Measurements from ENCODE around the gene PPM1H. TPM values are rescaled to one million over a fixed set of nuclear protein-coding genes. Genes with fewer than 3 reads are reported as not detected.

Gene PPM1H
- total and polyA plus RNA-seq, 2 of the 8 experiments (the other 6 are each of a cell fraction or from before 2014, with no cell fraction given) = 16.4 to 36.1 TPM

DNA sequence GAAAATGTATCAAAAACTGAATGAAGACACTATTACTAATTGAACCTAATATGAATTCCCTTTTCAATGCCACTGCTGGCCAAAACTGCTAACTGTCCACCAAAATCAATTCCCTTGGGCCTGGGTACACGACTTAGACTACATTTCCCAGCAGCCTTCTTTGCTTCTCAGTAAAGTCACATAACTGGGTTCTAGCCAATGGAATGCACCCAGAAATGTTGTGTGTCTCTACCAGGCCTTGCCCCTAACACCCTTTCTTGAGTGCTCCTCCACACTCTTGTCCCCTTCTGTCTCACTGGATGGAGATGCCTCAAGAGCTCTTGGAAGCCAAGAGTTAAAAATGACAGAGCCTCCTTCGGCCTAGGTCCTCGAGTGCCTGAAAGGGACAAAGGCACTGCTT is 156.8 kb downstream of the PPM1H start:
- Histone ChIP-seq H3K79me1 (ENCODE audit: low read depth, low read length) (no peaks in the 10 kb centered on the region), H4K20me1 (replicated peaks in 1 of 2; ENCODE audit: control insufficient read depth in 1 of 2, insufficient read depth in 2 of 2, low read length in 2 of 2) (no peaks in the 10 kb centered on the region), H3K23ac (ENCODE audit: insufficient read length) (no peak overlapping the region), H3K9me3 (ENCODE audit: insufficient read depth in 2 of 2, low read depth in 1 of 2, low read length in 1 of 2) (no peaks in the 10 kb centered on the region), H4K5ac (ENCODE audit: insufficient read length, low read depth, low read length) (no peak overlapping the region), H3K27me3 (replicated peaks in 1 of 4; ENCODE audit: control insufficient read depth in 3 of 4, extremely low read depth in 1 of 4, insufficient read depth in 3 of 4, low read length in 3 of 4) (no peaks in the 10 kb centered on the region), H3K36me3 (ENCODE audit: control insufficient read depth in 2 of 4, insufficient read depth in 4 of 4, low read length in 3 of 4) (no peaks in the 10 kb centered on the region), H3K9ac (replicated peaks in 1 of 4; ENCODE audit: extremely low read depth in 1 of 4, low read depth in 3 of 4, low read length in 3 of 4) (no peak overlapping the region), H3K4ac (replicated peaks; ENCODE audit: insufficient read length, low read depth, low read length) (no peak overlapping the region), H3K14ac (ENCODE audit: insufficient read length) (no peak overlapping the region), H2BK20ac (ENCODE audit: low read length) (no peak overlapping the region), H2BK12ac (ENCODE audit: low read depth, low read length) (no peak overlapping the region), H4K91ac (replicated peaks; ENCODE audit: insufficient read length, low read length) (no peak overlapping the region), H3K18ac (ENCODE audit: extremely low read depth, low read length) (no peak overlapping the region), H3K23me2 (ENCODE audit: low read depth, low read length) (no peaks in the 10 kb centered on the region), H2AK5ac (ENCODE audit: low read depth, low read length) (no peak overlapping the region), H3K4me2 (ENCODE audit: insufficient read depth in 1 of 2, low read depth in 2 of 2, low read length in 2 of 2) (no peak overlapping the region), H3K4me1 (replicated peaks in 1 of 4; ENCODE audit: control insufficient read depth in 3 of 4, insufficient read depth in 4 of 4, low read length in 3 of 4) (no peaks in the 10 kb centered on the region), H3K79me2 (ENCODE audit: control insufficient read depth in 1 of 2, insufficient read depth in 2 of 2, low read length in 2 of 2) (no peaks in the 10 kb centered on the region), H2BK15ac (ENCODE audit: low read length) (no peak overlapping the region), H2AFZ (ENCODE audit: low read length) (no peak overlapping the region), H2BK120ac (replicated peaks; ENCODE audit: low read depth, low read length) (no peak overlapping the region), H4K8ac (ENCODE audit: extremely low read depth, insufficient read depth, low read length) (no peak overlapping the region), H3K56ac (replicated peaks; ENCODE audit: insufficient read length, low read depth, low read length) (no peak overlapping the region), H2BK5ac (ENCODE audit: low read depth, low read length) (no peak overlapping the region), H3K4me3 (ENCODE audit: extremely low read depth in 1 of 4, insufficient read depth in 2 of 4, low read depth in 3 of 4, low read length in 4 of 4) (no peak overlapping the region), H3K27ac (ENCODE audit: low read depth, low read length) (no peak overlapping the region)
- ChIA-PET CTCF (ENCODE audit: partially characterized antibody) (interaction anchor here (0.9 to 10.5 kb wide), 2 partner anchors 10 to 18 kb away, joined by 3 to 96 read pairs; no protein-coding TSS in a partner anchor), POLR2A (ENCODE audit: partially characterized antibody) (no interaction called here)
- 90% methylated on average over 3 of the region's 3 CpGs; no CpG with 5 or more reads in 1 of the 2 experiments for WGBS, 2 experiments (ENCODE audit: extremely low coverage in 1 of 2, insufficient coverage in 1 of 2, insufficient read length in 1 of 2, insufficient replicate concordance in 2 of 2, low coverage in 1 of 2, low lambda C conversion rate in 2 of 2, missing lambda C conversion rate in 1 of 2)
- DNase-seq (ENCODE audit: low read depth in 1 of 2, low spot score in 2 of 2) = no peak
- TF ChIP-seq SIX5 (IDR thresholded peaks at IDR 0.05; ENCODE audit: low read depth, low read length) (peak; percentile 38), PHF8 (conservative IDR thresholded peaks at IDR 0.05; ENCODE audit: low read depth, low read length) (no peak)
- TF ChIP-seq, protein P1, sequence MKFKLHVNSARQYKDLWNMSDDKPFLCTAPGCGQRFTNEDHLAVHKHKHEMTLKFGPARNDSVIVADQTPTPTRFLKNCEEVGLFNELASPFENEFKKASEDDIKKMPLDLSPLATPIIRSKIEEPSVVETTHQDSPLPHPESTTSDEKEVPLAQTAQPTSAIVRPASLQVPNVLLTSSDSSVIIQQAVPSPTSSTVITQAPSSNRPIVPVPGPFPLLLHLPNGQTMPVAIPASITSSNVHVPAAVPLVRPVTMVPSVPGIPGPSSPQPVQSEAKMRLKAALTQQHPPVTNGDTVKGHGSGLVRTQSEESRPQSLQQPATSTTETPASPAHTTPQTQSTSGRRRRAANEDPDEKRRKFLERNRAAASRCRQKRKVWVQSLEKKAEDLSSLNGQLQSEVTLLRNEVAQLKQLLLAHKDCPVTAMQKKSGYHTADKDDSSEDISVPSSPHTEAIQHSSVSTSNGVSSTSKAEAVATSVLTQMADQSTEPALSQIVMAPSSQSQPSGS (IDR thresholded peaks at IDR 0.05; ENCODE audit: low read length) = no peak
- peak; percentile 28 for FAIRE-seq
